K562 (cell line): ENCODE data around the gene FGF14. TPM values are rescaled to one million over a fixed set of nuclear protein-coding genes. Genes with fewer than 3 reads are reported as not detected.

Experiments used
- ATAC-seq: fragments of 200-7000 bp; cut with Tn5 transposase; 3 replicates; pipeline ENCODE4 v1.9.1; 2020; ENCODE audit warnings: moderate library complexity
- BruUV-seq: library from RNA; stranded (reverse); fragments of 400-500 nt; replicated peaks from 2 replicates; lab custom pipeline; 2021; lab: Mats Ljungman, UMichigan
- CTCF ChIA-PET: fragments of 300-600 bp; formaldehyde crosslinking; extraction: SDS; loops from one replicate; lab custom pipeline; 2021; ENCODE audit warnings: low intra/inter-chr PET ratio; lab: Yijun Ruan, JAX
- POLR2A ChIA-PET: fragments of 300-600, 350-650 bp; sonication (Branson Sonifier 250); formaldehyde crosslinking; extraction: SDS; loops from one replicate; lab custom pipeline; 2021; ENCODE audit warnings: antibody characterized with exemption, inconsistent platforms; lab: Yijun Ruan, JAX
- DNase-seq, 4 experiments: peaks; one replicate each; pipeline versions ENCODE4 v3.0.0 to v3.0.0-alpha.2; 2011 to 2018; ENCODE audit warnings: low spot score in 3 of 4, mixed read lengths in 3 of 4; ENCODE audit errors: extremely low read depth in 1 of 4
- FAIRE-seq: peaks from 2 replicates; lab custom pipeline; 2011; peaks lifted over from hg19 to GRCh38; lab: Jason Lieb, UNC
- H2AFZ ChIP-seq: 2 replicates; pipeline ENCODE4 v1.6.0; 2011; ENCODE audit warnings: low read depth, low read length, control low read depth, inconsistent platforms
- H3K27ac ChIP-seq: fragments of 200-600 bp; 3 replicates; pipeline ENCODE4 v1.8.0; 2011; ENCODE audit warnings: low read depth, mild to moderate bottlenecking, control low read depth, inconsistent platforms, low read length, moderate library complexity, mixed read lengths; ENCODE audit errors: extremely low read depth
- H3K27me3 ChIP-seq, 2 experiments: fragments of 300-600 bp in 1 of 2; 2 replicates in 1 of 2; 3 replicates in 1 of 2; pipeline versions ENCODE4 v1.6.0 to v1.8.0; 2011; ENCODE audit warnings: inconsistent platforms in 2 of 2, low read length in 2 of 2, mild to moderate bottlenecking in 1 of 2, mixed read lengths in 1 of 2, moderate library complexity in 1 of 2; ENCODE audit not compliant: control insufficient read depth in 2 of 2, insufficient read depth in 2 of 2
- H3K36me3 ChIP-seq: fragments of 300-600 bp; 3 replicates; pipeline ENCODE4 v1.8.0; 2011; ENCODE audit warnings: mild to moderate bottlenecking, low read length, inconsistent platforms; ENCODE audit not compliant: control insufficient read depth, insufficient read depth
- H3K4me1 ChIP-seq, 2 experiments: fragments of 200-600 bp in 1 of 2; replicated peaks in 1 of 2; 2 replicates in 1 of 2; 3 replicates in 1 of 2; pipeline versions ENCODE4 v1.5.1 to v1.8.0; 2011; ENCODE audit warnings: inconsistent platforms in 2 of 2, low read length in 2 of 2, mild to moderate bottlenecking in 1 of 2, mixed read lengths in 1 of 2, moderate library complexity in 1 of 2; ENCODE audit not compliant: control insufficient read depth in 2 of 2, insufficient read depth in 2 of 2
- H3K4me2 ChIP-seq: 2 replicates; pipeline ENCODE4 v1.6.1; 2011; ENCODE audit warnings: low read length, control low read depth, inconsistent platforms, mixed read lengths; ENCODE audit not compliant: insufficient read depth
- H3K4me3 ChIP-seq: fragments of 200-600 bp; sonication (generic), shearing (Covaris generic); 2 replicates; pipeline ENCODE4 v1.5.1; 2016; ENCODE audit warnings: control low read depth, inconsistent platforms
- H3K79me2 ChIP-seq: fragments of 200-600 bp; 3 replicates; pipeline ENCODE4 v1.8.0; 2011; ENCODE audit warnings: low read length, inconsistent platforms; ENCODE audit not compliant: control insufficient read depth, insufficient read depth
- H3K9ac ChIP-seq, 2 experiments: 2 replicates each; pipeline versions ENCODE4 v1.6.0 to v1.6.1; 2011; ENCODE audit warnings: low read depth in 2 of 2, low read length in 2 of 2, control low read depth in 1 of 2, inconsistent platforms in 1 of 2, mild to moderate bottlenecking in 1 of 2, mixed read lengths in 1 of 2; ENCODE audit not compliant: insufficient read depth in 1 of 2
- H3K9me1 ChIP-seq: one replicate; pipeline ENCODE4 v1.6.0; 2011; ENCODE audit warnings: inconsistent platforms, mild to moderate bottlenecking, low read length, moderate library complexity; ENCODE audit not compliant: control insufficient read depth, insufficient read depth
- H3K9me3 ChIP-seq: replicated peaks from 2 replicates; pipeline ENCODE4 v1.5.1; 2011; ENCODE audit warnings: low read depth, low read length, inconsistent platforms; ENCODE audit not compliant: control insufficient read depth, insufficient read depth
- H4K20me1 ChIP-seq: replicated peaks from 2 replicates; pipeline ENCODE4 v1.6.1; 2011; ENCODE audit warnings: low read length, inconsistent platforms, mixed read lengths; ENCODE audit not compliant: control insufficient read depth, insufficient read depth
- BRD4 ChIP-seq: fragments of 200-600 bp; sonication (generic); IDR thresholded peaks from 2 replicates; pipeline ENCODE4 v1.6.1; 2017; ENCODE audit warnings: inconsistent platforms
- BRF2 ChIP-seq: IDR thresholded peaks from 3 replicates; pipeline ENCODE4 v1.6.1; 2011; ENCODE audit warnings: borderline replicate concordance, mild to moderate bottlenecking; ENCODE audit not compliant: insufficient read length, insufficient read depth
- ETV1 ChIP-seq: fragments of 450-650 bp; conservative IDR thresholded peaks from 2 replicates; pipeline ENCODE4 v1.6.1; 2016; ENCODE audit warnings: missing genetic modification characterization, control low read depth, low read depth, missing compliant biosample characterization
- HEY1 ChIP-seq: fragments of 250-450 bp; sonication (Bioruptor Pico); IDR thresholded peaks from 2 replicates; pipeline ENCODE4 v1.5.0; 2020; ENCODE audit warnings: mild to moderate bottlenecking, moderate library complexity, borderline replicate concordance
- MYBL2 ChIP-seq, 2 experiments: fragments of 450-650 bp in 1 of 2; sonication (generic) in 1 of 2; formaldehyde crosslinking in 1 of 2; IDR thresholded peaks; 2 replicates each; pipeline versions ENCODE4 v1.6.1 to v1.8.1; 2017 to 2022; ENCODE audit warnings: borderline replicate concordance in 1 of 2, inconsistent platforms in 1 of 2, low read depth in 1 of 2, mild to moderate bottlenecking in 1 of 2, missing genetic modification reagents in 1 of 2, moderate library complexity in 1 of 2
- NEUROD1 ChIP-seq: fragments of 150-350 bp; IDR thresholded peaks from 2 replicates; pipeline ENCODE4 v1.6.1; 2014; ENCODE audit warnings: borderline replicate concordance, low read length, low read depth; ENCODE audit not compliant: partially characterized antibody
- NR2C2 ChIP-seq, 2 experiments: fragments of 200-800 bp in 1 of 2; sonication (Bioruptor generic) in 1 of 2; sonication (generic) in 1 of 2; formaldehyde crosslinking in 1 of 2; IDR thresholded peaks; 2 replicates each; pipeline versions ENCODE4 v1.6.1 to v1.8.0; 2016 to 2022; ENCODE audit warnings: mild to moderate bottlenecking in 1 of 2, missing compliant biosample characterization in 1 of 2, missing genetic modification characterization in 1 of 2, missing genetic modification reagents in 1 of 2
- POLR2A ChIP-seq: fragments of 450-650 bp; conservative IDR thresholded peaks from 2 replicates; pipeline ENCODE4 v1.6.1; 2016
- RAD51 ChIP-seq: fragments of 450-650 bp; IDR thresholded peaks from 2 replicates; pipeline ENCODE4 v1.7.1; 2016; ENCODE audit warnings: low read depth, mild to moderate bottlenecking, borderline replicate concordance
- RERE ChIP-seq: sonication (generic); formaldehyde crosslinking; IDR thresholded peaks from 2 replicates; pipeline ENCODE4 v1.8.0; 2023; ENCODE audit warnings: missing genetic modification reagents, mild to moderate bottlenecking, borderline replicate concordance
- SNAPC5 ChIP-seq: fragments of 250-450 bp; sonication (Bioruptor Pico); IDR thresholded peaks from 2 replicates; pipeline ENCODE4 v1.8.0; 2021; ENCODE audit warnings: moderate library complexity, mild to moderate bottlenecking, inconsistent platforms
- YBX1 ChIP-seq: fragments of 450-650 bp; IDR thresholded peaks from 2 replicates; pipeline ENCODE4 v1.7.1; 2016; ENCODE audit warnings: mild to moderate bottlenecking
- ZNF263 ChIP-seq: sonication (generic); formaldehyde crosslinking; IDR thresholded peaks from 2 replicates; pipeline ENCODE4 v1.8.0; 2022; ENCODE audit warnings: mild to moderate bottlenecking, missing genetic modification reagents, borderline replicate concordance
- ZNF551 ChIP-seq: fragments of 250-450 bp; sonication (Bioruptor Pico); IDR thresholded peaks from 2 replicates; pipeline ENCODE4 v1.5.0; 2021; ENCODE audit warnings: mild to moderate bottlenecking, moderate library complexity
- WGBS: fragments of 100-300 bp; shearing (Covaris generic); methylation state at CpG from one replicate; pipeline ENCODE4 v1.1.6; 2016; ENCODE audit warnings: low coverage, mixed read lengths; ENCODE audit not compliant: insufficient coverage; ENCODE audit errors: missing lambda C conversion rate; 5-methylcytosine and 5-hydroxymethylcytosine counted together
- in situ Hi-C: fragments of 300-500 bp; cut with MboI; formaldehyde crosslinking; loops from 4 replicates; pipeline ENCODE4 v1.15.0; 2018; ENCODE audit warnings: inconsistent platforms, mixed read lengths
- intact Hi-C: fragments of 100-400 bp; cut with micrococcal nuclease; formaldehyde crosslinking; loops from 2 replicates; pipeline ENCODE4 v1.14.2; 2022
- polyA plus RNA-seq, 8 experiments: library from polyadenylated mRNA; depleted of rRNA in 4 of 8; stranded (reverse) in 5 of 8; unstranded in 3 of 8; fragments of >200 nt; fragmentation: Nextera tagmentation in 2 of 8; fragmentation: Illumina TruSeq in 1 of 8; extraction: Ambion mirVana in 2 of 8; extraction: Trizol in 1 of 8; gene quantifications; 2 replicates each; pipeline versions ENCODE4 v1.2.1 to v1.2.3, GENCODE V29; 2011 to 2014; ENCODE audit warnings: inconsistent platforms in 1 of 8, missing spikeins in 1 of 8
- total RNA-seq, 7 experiments: library from RNA; depleted of rRNA in 6 of 7; stranded (reverse); fragments of >200 nt in 6 of 7; fragmentation: Illumina TruSeq in 2 of 7; extraction: Trizol in 2 of 7; gene quantifications; 2 replicates each; pipeline versions ENCODE4 v1.2.1 to v1.2.3, GENCODE V29; 2011 to 2021; ENCODE audit warnings: low replicate concordance in 1 of 7

Gene FGF14
- total and polyA plus RNA-seq, 9 of the 15 experiments (the other 6 are each of a cell fraction or from before 2014, with no cell fraction given), result not detected

- no peak overlapping the region for H3K9ac ChIP-seq
- H3K4me3 ChIP-seq, result no peak overlapping the region
- DNase-seq, result no peak
- no peak for FAIRE-seq
- ChIA-PET POLR2A (no interaction called here), CTCF (no interaction called here)
- H3K36me3 ChIP-seq, result no peaks in the 10 kb centered on the region
- BruUV-seq, result no TSS peak
- WGBS, result 0% methylated on average over 1 of the region's 1 CpG
- H3K4me2 ChIP-seq, result no peak overlapping the region
- intact Hi-C loops, result no loop called here
- no peaks in the 10 kb centered on the region for H3K9me1 ChIP-seq
- H3K27ac ChIP-seq, result no peak overlapping the region
- H3K27me3 ChIP-seq, result no peaks in the 10 kb centered on the region
- no peak overlapping the region for H2AFZ ChIP-seq
- H3K9me3 ChIP-seq, result no peaks in the 10 kb centered on the region
- no peak for TF ChIP-seq ETV1
- no peak for TF ChIP-seq BRD4
- no peak for TF ChIP-seq MYBL2 (IDR thresholded peaks at IDR 0.05; ENCODE audit: low read depth)
- no peak for TF ChIP-seq MYBL2 (CRISPR knock-in tag; IDR thresholded peaks at IDR 0.05; ENCODE audit: borderline replicate concordance)
- TF ChIP-seq RERE (CRISPR knock-in tag), result no peak
- TF ChIP-seq RAD51, result no peak
- TF ChIP-seq ZNF263 (CRISPR knock-in tag), result no peak
- TF ChIP-seq YBX1, result no peak
- TF ChIP-seq BRF2, result no peak
- TF ChIP-seq NR2C2 (CRISPR knock-in tag; IDR thresholded peaks at IDR 0.05), result no peak
- no peak for TF ChIP-seq NR2C2 (tag; IDR thresholded peaks at IDR 0.05)
- TF ChIP-seq ZNF551 (CRISPR knock-in tag), result no peak
- no peak for TF ChIP-seq NEUROD1
- TF ChIP-seq POLR2A, result no peak
- TF ChIP-seq SNAPC5 (CRISPR knock-in tag), result no peak
- TF ChIP-seq HEY1, result no peak
- H3K4me1 ChIP-seq, result no peaks in the 10 kb centered on the region
- no peak for ATAC-seq
- H3K79me2 ChIP-seq, result no peaks in the 10 kb centered on the region
- in situ Hi-C loops, result no loop called here
- H4K20me1 ChIP-seq, result no peaks in the 10 kb centered on the region
Observed at GRCh38 chr13:102323505-102323904, 78.3 kb downstream of the FGF14 start.
